Glutamatergic neuron (in vitro differentiated cells): ENCODE measurements around the gene SLC30A9. TPM values are rescaled to one million over a fixed set of nuclear protein-coding genes. Genes with fewer than 3 reads are reported as not detected.

Experiments used
- DNase-seq: peaks from one replicate; pipeline ENCODE4 v3.0.0; 2022
- H3K27ac Mint-ChIP-seq: one replicate; pipeline ENCODE4 v1.8.0; 2020; ENCODE audit warnings: mild to moderate bottlenecking, mixed read lengths, inconsistent platforms; ENCODE audit not compliant: unreplicated experiment
- H3K27me3 Mint-ChIP-seq: one replicate; pipeline ENCODE4 v1.8.0; 2020; ENCODE audit warnings: mild to moderate bottlenecking, moderate library complexity, mixed read lengths, inconsistent platforms; ENCODE audit not compliant: unreplicated experiment
- H3K36me3 Mint-ChIP-seq: one replicate; pipeline ENCODE4 v1.8.0; 2020; ENCODE audit warnings: mild to moderate bottlenecking, mixed read lengths, inconsistent platforms; ENCODE audit not compliant: unreplicated experiment
- H3K4me1 Mint-ChIP-seq: one replicate; pipeline ENCODE4 v1.8.0; 2020; ENCODE audit warnings: mild to moderate bottlenecking, low read depth, mixed read lengths, inconsistent platforms; ENCODE audit not compliant: unreplicated experiment
- H3K4me3 Mint-ChIP-seq: one replicate; pipeline ENCODE4 v1.8.0; 2020; ENCODE audit warnings: mild to moderate bottlenecking, mixed read lengths, inconsistent platforms; ENCODE audit not compliant: unreplicated experiment
- H3K9me3 Mint-ChIP-seq: one replicate; pipeline ENCODE4 v1.8.0; 2020; ENCODE audit warnings: mild to moderate bottlenecking, moderate library complexity, mixed read lengths, inconsistent platforms; ENCODE audit not compliant: unreplicated experiment
- total RNA-seq: library from RNA; stranded (reverse); fragmentation: NEBNext Ultra II Directional; extraction: Animal tissue kit (Norgen Biotek cat#: 25700); gene quantifications from one replicate; pipeline ENCODE4 v1.2.1, GENCODE V29; 2021; ENCODE audit not compliant: unreplicated experiment
- TF ChIP-seq, protein P1 (sequence below): fragments of 200-600 bp; sonication (generic); IDR thresholded peaks from one replicate; pipeline ENCODE4 v1.5.0; 2021; ENCODE audit not compliant: partially characterized antibody, unreplicated experiment

SLC30A9 gene
- total RNA-seq, 1 donor from 2014 or later, result 70.2 TPM

- TF ChIP-seq, protein P1, sequence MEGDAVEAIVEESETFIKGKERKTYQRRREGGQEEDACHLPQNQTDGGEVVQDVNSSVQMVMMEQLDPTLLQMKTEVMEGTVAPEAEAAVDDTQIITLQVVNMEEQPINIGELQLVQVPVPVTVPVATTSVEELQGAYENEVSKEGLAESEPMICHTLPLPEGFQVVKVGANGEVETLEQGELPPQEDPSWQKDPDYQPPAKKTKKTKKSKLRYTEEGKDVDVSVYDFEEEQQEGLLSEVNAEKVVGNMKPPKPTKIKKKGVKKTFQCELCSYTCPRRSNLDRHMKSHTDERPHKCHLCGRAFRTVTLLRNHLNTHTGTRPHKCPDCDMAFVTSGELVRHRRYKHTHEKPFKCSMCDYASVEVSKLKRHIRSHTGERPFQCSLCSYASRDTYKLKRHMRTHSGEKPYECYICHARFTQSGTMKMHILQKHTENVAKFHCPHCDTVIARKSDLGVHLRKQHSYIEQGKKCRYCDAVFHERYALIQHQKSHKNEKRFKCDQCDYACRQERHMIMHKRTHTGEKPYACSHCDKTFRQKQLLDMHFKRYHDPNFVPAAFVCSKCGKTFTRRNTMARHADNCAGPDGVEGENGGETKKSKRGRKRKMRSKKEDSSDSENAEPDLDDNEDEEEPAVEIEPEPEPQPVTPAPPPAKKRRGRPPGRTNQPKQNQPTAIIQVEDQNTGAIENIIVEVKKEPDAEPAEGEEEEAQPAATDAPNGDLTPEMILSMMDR, result no peak
- no peaks in the 10 kb centered on the region for H3K27me3 Mint-ChIP-seq
- no peaks in the 10 kb centered on the region for H3K36me3 Mint-ChIP-seq
- H3K27ac Mint-ChIP-seq, result no peak overlapping the region
- H3K4me3 Mint-ChIP-seq, result no peak overlapping the region
- H3K9me3 Mint-ChIP-seq, result no peaks in the 10 kb centered on the region
- H3K4me1 Mint-ChIP-seq, result no peaks in the 10 kb centered on the region
- no peak for DNase-seq
These were observed 98.1 kb downstream of the SLC30A9 start for GRCh38 chr4:42088386-42088785.

GRCh38 chr4:42101446-42101975, 111.2 kb downstream of the SLC30A9 start:
- Mint-ChIP-seq H3K27me3 (peaks cover 2% of the 10 kb centered on the region), H3K4me1 (no peaks in the 10 kb centered on the region), H3K27ac (no peak overlapping the region), H3K36me3 (peaks cover 4% of the 10 kb centered on the region), H3K4me3 (no peak overlapping the region), H3K9me3 (no peaks in the 10 kb centered on the region)
- DNase-seq, result no peak
- TF ChIP-seq, protein P1, result no peak

DNA sequence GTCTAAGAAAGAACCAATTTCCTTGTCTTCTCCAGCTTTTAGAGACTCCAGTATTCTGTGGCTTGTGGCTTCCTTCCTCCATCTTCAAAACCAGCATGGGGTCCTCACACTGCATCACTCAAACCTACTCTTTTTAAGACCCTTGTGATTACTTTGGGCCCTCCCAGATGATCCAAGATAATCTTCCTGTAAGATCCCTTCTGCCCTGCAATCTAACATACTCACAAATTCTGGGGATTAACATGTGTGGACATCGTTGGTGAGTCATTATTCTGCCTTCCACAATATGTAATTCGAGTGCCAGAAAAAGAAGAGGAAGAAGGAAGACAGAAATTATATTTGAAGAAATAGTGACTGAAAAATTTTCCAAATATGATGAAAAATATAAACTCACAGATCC, 114.2 kb downstream of the SLC30A9 start:
- H3K27me3 Mint-ChIP-seq, result no peaks in the 10 kb centered on the region
- TF ChIP-seq, protein P1, result no peak
- no peaks in the 10 kb centered on the region for H3K4me1 Mint-ChIP-seq
- no peak for DNase-seq
- H3K27ac Mint-ChIP-seq, result no peak overlapping the region
- no peaks in the 10 kb centered on the region for H3K9me3 Mint-ChIP-seq
- H3K4me3 Mint-ChIP-seq, result no peak overlapping the region
- peaks cover 4% of the 10 kb centered on the region for H3K36me3 Mint-ChIP-seq

- H3K27me3 Mint-ChIP-seq, result no peaks in the 10 kb centered on the region
- peaks cover 3% of the 10 kb centered on the region for H3K9me3 Mint-ChIP-seq
- TF ChIP-seq, protein P1, result no peak
- DNase-seq, result no peak
- no peak overlapping the region for H3K27ac Mint-ChIP-seq
- no peaks in the 10 kb centered on the region for H3K36me3 Mint-ChIP-seq
- no peak overlapping the region for H3K4me3 Mint-ChIP-seq
- H3K4me1 Mint-ChIP-seq, result peaks cover 16% of the 10 kb centered on the region
These were observed 122.5 kb downstream of the SLC30A9 start for GRCh38 chr4:42112846-42113245.

GRCh38 chr4:42119886-42120285, 129.6 kb downstream of the SLC30A9 start:
- TF ChIP-seq, protein P1, result no peak
- peaks cover 7% of the 10 kb centered on the region for H3K36me3 Mint-ChIP-seq
- peaks cover 7% of the 10 kb centered on the region for H3K4me1 Mint-ChIP-seq
- peaks cover 2% of the 10 kb centered on the region for H3K9me3 Mint-ChIP-seq
- H3K27ac Mint-ChIP-seq, result no peak overlapping the region
- no peaks in the 10 kb centered on the region for H3K27me3 Mint-ChIP-seq
- peak overlapping the region; percentile 23 for H3K4me3 Mint-ChIP-seq
- no peak for DNase-seq
